ENCODE measurements around the gene CHRM2. TPM values are rescaled to one million over a fixed set of nuclear protein-coding genes. Genes with fewer than 3 reads are reported as not detected.

The CHRM2 gene
- total and polyA plus RNA-seq, 2 of the 8 experiments (the other 6 are each of a cell fraction or from before 2014, with no cell fraction given) = 0.17 to 0.32 TPM

GRCh38 chr7:136845899-136846465, 22.5 kb upstream of the CHRM2 start:
- no peaks in the 10 kb centered on the region for H4K20me1 ChIP-seq (replicated peaks in 1 of 2; ENCODE audit: control insufficient read depth in 1 of 2, insufficient read depth in 2 of 2, low read length in 2 of 2)
- no peak overlapping the region for H3K4me3 ChIP-seq (ENCODE audit: extremely low read depth in 1 of 4, insufficient read depth in 2 of 4, low read depth in 3 of 4, low read length in 4 of 4)
- H4K8ac ChIP-seq (ENCODE audit: extremely low read depth, insufficient read depth, low read length) = no peak overlapping the region
- no peaks in the 10 kb centered on the region for H3K79me2 ChIP-seq (ENCODE audit: control insufficient read depth in 1 of 2, insufficient read depth in 2 of 2, low read length in 2 of 2)
- H2AFZ ChIP-seq (ENCODE audit: low read length) = no peak overlapping the region
- no peak overlapping the region for H3K27ac ChIP-seq (ENCODE audit: low read depth, low read length)
- H3K9me3 ChIP-seq (ENCODE audit: insufficient read depth in 2 of 2, low read depth in 1 of 2, low read length in 1 of 2) = no peaks in the 10 kb centered on the region
- no peak overlapping the region for H2BK120ac ChIP-seq (replicated peaks; ENCODE audit: low read depth, low read length)
- no peaks in the 10 kb centered on the region for H3K36me3 ChIP-seq (ENCODE audit: control insufficient read depth in 2 of 4, insufficient read depth in 4 of 4, low read length in 3 of 4)
- no peak overlapping the region for H2BK15ac ChIP-seq (ENCODE audit: low read length)
- H4K5ac ChIP-seq (ENCODE audit: insufficient read length, low read depth, low read length) = no peak overlapping the region
- 81% methylated on average over 1 of the region's 1 CpG; no CpG with 5 or more reads in 1 of the 2 experiments for WGBS, 2 experiments (ENCODE audit: extremely low coverage in 1 of 2, insufficient coverage in 1 of 2, insufficient read length in 1 of 2, insufficient replicate concordance in 2 of 2, low coverage in 1 of 2, low lambda C conversion rate in 2 of 2, missing lambda C conversion rate in 1 of 2)
- H2BK20ac ChIP-seq (ENCODE audit: low read length) = no peak overlapping the region
- no peak overlapping the region for H2AK5ac ChIP-seq (ENCODE audit: low read depth, low read length)
- no peak overlapping the region for H3K14ac ChIP-seq (ENCODE audit: insufficient read length)
- DNase-seq (ENCODE audit: low read depth in 1 of 2, low spot score in 2 of 2) (no peak), FAIRE-seq (no peak)
- no peak overlapping the region for H4K91ac ChIP-seq (replicated peaks; ENCODE audit: insufficient read length, low read length)
- no peaks in the 10 kb centered on the region for H3K23me2 ChIP-seq (ENCODE audit: low read depth, low read length)
- no peak overlapping the region for H3K56ac ChIP-seq (replicated peaks; ENCODE audit: insufficient read length, low read depth, low read length)
- no peak overlapping the region for H2BK12ac ChIP-seq (ENCODE audit: low read depth, low read length)
- H3K4ac ChIP-seq (replicated peaks; ENCODE audit: insufficient read length, low read depth, low read length) = no peak overlapping the region
- no peaks in the 10 kb centered on the region for H3K4me1 ChIP-seq (replicated peaks in 1 of 4; ENCODE audit: control insufficient read depth in 3 of 4, insufficient read depth in 4 of 4, low read length in 3 of 4)
- H3K27me3 ChIP-seq (replicated peaks in 1 of 4; ENCODE audit: control insufficient read depth in 3 of 4, extremely low read depth in 1 of 4, insufficient read depth in 3 of 4, low read length in 3 of 4) = no peaks in the 10 kb centered on the region
- no peak overlapping the region for H2BK5ac ChIP-seq (ENCODE audit: low read depth, low read length)
- CTCF ChIA-PET (ENCODE audit: partially characterized antibody) = interaction anchor here (0.7 to 1.2 kb wide), 2 partner anchors 284 to 323 kb away, joined by 3 to 4 read pairs; no protein-coding TSS in a partner anchor
- H3K18ac ChIP-seq (ENCODE audit: extremely low read depth, low read length) = no peak overlapping the region
- POLR2A ChIA-PET (ENCODE audit: partially characterized antibody) = interaction anchor here (0.7 kb wide), 1 partner anchor 467 kb away, joined by 4 read pairs; no protein-coding TSS in a partner anchor
- no peak overlapping the region for H3K4me2 ChIP-seq (ENCODE audit: insufficient read depth in 1 of 2, low read depth in 2 of 2, low read length in 2 of 2)
- H3K23ac ChIP-seq (ENCODE audit: insufficient read length) = no peak overlapping the region
- no peak overlapping the region for H3K9ac ChIP-seq (replicated peaks in 1 of 4; ENCODE audit: extremely low read depth in 1 of 4, low read depth in 3 of 4, low read length in 3 of 4)
- no peaks in the 10 kb centered on the region for H3K79me1 ChIP-seq (ENCODE audit: low read depth, low read length)
- TF ChIP-seq USF2 (IDR thresholded peaks at IDR 0.05; ENCODE audit: low read length) = no peak
- TF ChIP-seq JUN (IDR thresholded peaks at IDR 0.05; ENCODE audit: low read depth, low read length) = no peak
- no peak for TF ChIP-seq SUZ12 (IDR thresholded peaks at IDR 0.05; ENCODE audit: low read length)
- no peak for TF ChIP-seq SP1 (IDR thresholded peaks at IDR 0.05; ENCODE audit: low read depth, low read length)
- TF ChIP-seq BRCA1 (IDR thresholded peaks at IDR 0.05; ENCODE audit: low read depth, low read length) = no peak
- no peak for TF ChIP-seq GTF2F1 (IDR thresholded peaks at IDR 0.05; ENCODE audit: borderline replicate concordance, low read depth, low read length)
- no peak for TF ChIP-seq ASH2L (IDR thresholded peaks at IDR 0.05; ENCODE audit: low read length)
- no peak for TF ChIP-seq E2F6 (IDR thresholded peaks at IDR 0.05)
- no peak for TF ChIP-seq ATF2 (IDR thresholded peaks at IDR 0.05; ENCODE audit: low read length)
- TF ChIP-seq FOSL1 (IDR thresholded peaks at IDR 0.05; ENCODE audit: insufficient read depth, low read depth, low read length) = no peak

Measured in H1 (cell line).